ENCODE measurements around the gene LMTK3. TPM values are rescaled to one million over a fixed set of nuclear protein-coding genes. Genes with fewer than 3 reads are reported as not detected.
"Not testable (repeated sequence)": the region's sequence is repeated elsewhere in the genome, so short reads cannot be mapped to it uniquely, and the experiment has no call there.

LMTK3 gene
- total RNA-seq, 1 experiment from 2014 or later: 0.17 TPM

- DNase-seq (ENCODE audit: low read depth): no peak
Observed at GRCh38 chr19:48541813-48542212, 30.2 kb upstream of the LMTK3 start.

GRCh38 chr19:48540110-48540509 is 28.5 kb upstream of the LMTK3 start:
- no peak for DNase-seq (ENCODE audit: low read depth)

GRCh38 chr19:48539503-48540096 is 28.0 kb upstream of the LMTK3 start:
- DNase-seq (ENCODE audit: low read depth): peak; percentile 62

GRCh38 chr19:48538057-48538456 is 26.4 kb upstream of the LMTK3 start:
- DNase-seq (ENCODE audit: low read depth): not testable (repeated sequence)

- DNase-seq (ENCODE audit: low read depth): no peak
Observed at GRCh38 chr19:48537541-48537940, 25.9 kb upstream of the LMTK3 start.

- DNase-seq (ENCODE audit: low read depth): peak; percentile 57
Observed at GRCh38 chr19:48533770-48534169, 22.1 kb upstream of the LMTK3 start.

GRCh38 chr19:48530770-48531169 is 19.1 kb upstream of the LMTK3 start:
- no peak for DNase-seq (ENCODE audit: low read depth)

GRCh38 chr19:48530066-48530720 is 18.6 kb upstream of the LMTK3 start:
- DNase-seq (ENCODE audit: low read depth): no peak

- no peak for DNase-seq (ENCODE audit: low read depth)
Observed at GRCh38 chr19:48529156-48529555, 17.5 kb upstream of the LMTK3 start.

- no peak for DNase-seq (ENCODE audit: low read depth)
Observed at GRCh38 chr19:48524732-48525131, 13.1 kb upstream of the LMTK3 start.

GRCh38 chr19:48524221-48524620 is 12.6 kb upstream of the LMTK3 start:
- no peak for DNase-seq (ENCODE audit: low read depth)

GRCh38 chr19:48520134-48520533 is 8.5 kb upstream of the LMTK3 start:
- no peak for DNase-seq (ENCODE audit: low read depth)

GRCh38 chr19:48519426-48519825 is 7.8 kb upstream of the LMTK3 start:
- not testable (repeated sequence) for DNase-seq (ENCODE audit: low read depth)

GRCh38 chr19:48518207-48518606 is 6.6 kb upstream of the LMTK3 start:
- no peak for DNase-seq (ENCODE audit: low read depth)

- no peak for DNase-seq (ENCODE audit: low read depth)
Observed at GRCh38 chr19:48516536-48516935, 4.9 kb upstream of the LMTK3 start.

- no peak for DNase-seq (ENCODE audit: low read depth)
Observed at GRCh38 chr19:48514123-48514458, 2.5 kb upstream of the LMTK3 start.

- peak; percentile 80 for DNase-seq (ENCODE audit: low read depth)
Observed at GRCh38 chr19:48513289-48514122, 1.9 kb upstream of the LMTK3 start.

- DNase-seq (ENCODE audit: low read depth): no peak
Observed at GRCh38 chr19:48512504-48513288, 1.1 kb upstream of the LMTK3 start.

GRCh38 chr19:48511321-48511731 is 309 bp downstream of the LMTK3 start:
- no peak for DNase-seq (ENCODE audit: low read depth)

GRCh38 chr19:48510421-48511268 is 990 bp downstream of the LMTK3 start:
- peak; percentile 65 for DNase-seq (ENCODE audit: low read depth)
